Measurements from ENCODE around the gene HEBP1. TPM values are rescaled to one million over a fixed set of nuclear protein-coding genes. Genes with fewer than 3 reads are reported as not detected.

Gene HEBP1
- polyA plus RNA-seq, 1 donor, result 43.8 TPM

DNA sequence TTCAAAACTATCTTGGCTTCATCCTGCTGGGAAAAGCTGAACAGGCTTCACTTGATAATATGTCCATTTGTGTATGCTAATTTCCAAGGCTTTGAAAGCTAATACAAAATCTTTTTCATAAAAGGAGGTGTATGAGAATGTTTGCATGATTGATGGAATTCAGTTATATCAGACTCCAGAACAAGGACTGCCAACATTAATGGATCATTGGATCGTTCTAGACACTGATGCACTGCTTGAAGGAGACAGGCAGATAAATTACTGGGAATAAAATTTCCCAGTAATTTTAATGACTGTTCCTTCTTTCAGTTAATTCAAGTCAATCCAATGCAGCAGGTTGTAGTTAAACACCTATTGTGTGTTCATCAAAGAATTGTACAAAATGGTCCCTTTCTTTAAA is 48.6 kb downstream of the HEBP1 start:
- DNase-seq, result no peak

DNA sequence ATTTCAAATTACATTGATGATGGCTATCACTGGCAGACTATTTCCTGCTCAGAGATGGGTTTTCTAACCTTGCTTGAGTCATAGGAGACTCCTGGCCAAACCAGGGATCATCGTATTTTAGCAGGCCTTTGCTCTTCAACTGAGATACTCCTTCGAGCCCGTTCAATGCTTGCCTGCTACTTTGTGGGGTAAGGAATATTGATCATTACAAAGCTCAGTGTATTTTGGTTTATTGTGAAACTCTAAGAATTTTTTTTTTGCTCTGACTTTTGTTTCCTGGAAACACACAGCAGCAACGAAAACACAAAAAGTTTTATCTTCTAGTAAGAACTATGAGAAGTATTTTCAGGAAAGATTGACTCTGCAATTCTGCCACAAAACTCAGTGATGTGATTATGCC is 52.2 kb downstream of the HEBP1 start:
- DNase-seq, result no peak

- no peak for DNase-seq
These were observed 53.2 kb downstream of the HEBP1 start for GRCh38 chr12:12946686-12947355.

GRCh38 chr12:12945591-12945990 is 54.5 kb downstream of the HEBP1 start:
- DNase-seq, result no peak

GRCh38 chr12:12943586-12944260 is 56.3 kb downstream of the HEBP1 start:
- DNase-seq, result peak; percentile 55

DNA sequence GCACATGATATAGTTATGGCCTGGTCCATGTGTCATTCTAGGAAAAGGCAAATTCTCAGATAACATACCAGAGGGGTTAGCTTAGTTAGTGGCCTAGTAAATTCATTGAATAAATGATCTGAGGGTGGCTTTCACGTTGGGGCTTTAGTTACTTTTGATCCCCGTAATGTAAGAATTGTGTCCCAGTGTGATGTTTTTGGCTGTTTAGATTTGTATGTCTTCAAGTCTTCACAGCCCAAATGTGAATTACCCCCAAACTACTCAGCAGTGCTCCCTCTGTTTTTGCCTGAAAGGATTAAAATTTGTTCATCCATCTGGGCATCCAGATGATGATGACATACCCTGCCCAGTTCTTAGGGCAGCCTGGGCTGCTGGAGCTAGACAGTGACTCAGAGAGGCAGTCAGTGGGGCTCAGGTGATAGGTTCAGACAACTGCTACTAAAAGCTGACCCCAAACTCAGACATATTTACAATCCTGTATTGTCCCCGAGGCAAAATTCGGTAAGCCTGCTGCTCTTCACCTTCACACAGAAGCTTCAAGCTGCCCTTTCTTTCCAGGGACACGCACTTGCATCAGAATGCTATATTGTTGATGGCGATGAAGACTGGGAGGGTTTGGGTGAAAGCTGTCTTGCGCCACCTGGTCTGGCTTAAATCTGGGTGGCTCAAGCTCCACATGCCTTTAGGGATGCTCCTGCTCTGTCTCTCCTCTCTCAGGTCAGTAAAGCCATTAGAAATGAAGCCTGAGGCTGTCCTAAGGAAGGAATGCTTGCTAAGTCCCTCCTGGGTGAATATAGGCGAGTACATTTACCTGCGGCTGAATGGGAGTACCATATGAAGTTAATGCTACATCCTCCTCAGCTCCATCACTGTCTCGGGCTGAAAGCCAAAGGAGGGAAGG is 58.4 kb downstream of the HEBP1 start:
- no peak for DNase-seq

GRCh38 chr12:12939888-12940287 is 60.2 kb downstream of the HEBP1 start:
- DNase-seq, result no peak

GRCh38 chr12:12938541-12938940 is 61.5 kb downstream of the HEBP1 start:
- DNase-seq, result no peak

GRCh38 chr12:12936983-12937491 is 63.0 kb downstream of the HEBP1 start:
- DNase-seq, result no peak

DNA sequence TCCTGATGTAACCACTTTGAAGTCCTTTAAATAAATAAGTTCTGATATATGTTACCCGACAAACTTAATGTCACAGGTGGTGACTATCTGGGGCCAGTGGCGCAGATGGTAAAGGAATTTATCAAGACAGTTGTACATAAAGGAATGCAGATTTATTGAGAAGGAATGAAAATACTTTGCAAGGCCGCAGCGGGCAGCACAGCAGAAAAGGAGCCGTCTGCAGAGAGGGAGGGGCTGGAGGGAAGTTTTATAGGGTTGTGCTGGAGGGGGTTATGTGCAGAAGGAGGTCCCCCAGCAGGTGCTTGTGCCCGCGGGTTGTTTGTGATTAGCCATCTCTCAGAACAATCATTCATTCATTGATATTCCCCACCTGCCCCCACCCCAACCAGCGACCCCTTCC is 65.5 kb downstream of the HEBP1 start:
- no peak for DNase-seq

- no peak for DNase-seq
These were observed 66.3 kb downstream of the HEBP1 start for GRCh38 chr12:12933742-12934141.

- no peak for DNase-seq
These were observed 69.3 kb downstream of the HEBP1 start for GRCh38 chr12:12930633-12931219.

- no peak for DNase-seq
These were observed 70.4 kb downstream of the HEBP1 start for GRCh38 chr12:12929696-12930095.

DNA sequence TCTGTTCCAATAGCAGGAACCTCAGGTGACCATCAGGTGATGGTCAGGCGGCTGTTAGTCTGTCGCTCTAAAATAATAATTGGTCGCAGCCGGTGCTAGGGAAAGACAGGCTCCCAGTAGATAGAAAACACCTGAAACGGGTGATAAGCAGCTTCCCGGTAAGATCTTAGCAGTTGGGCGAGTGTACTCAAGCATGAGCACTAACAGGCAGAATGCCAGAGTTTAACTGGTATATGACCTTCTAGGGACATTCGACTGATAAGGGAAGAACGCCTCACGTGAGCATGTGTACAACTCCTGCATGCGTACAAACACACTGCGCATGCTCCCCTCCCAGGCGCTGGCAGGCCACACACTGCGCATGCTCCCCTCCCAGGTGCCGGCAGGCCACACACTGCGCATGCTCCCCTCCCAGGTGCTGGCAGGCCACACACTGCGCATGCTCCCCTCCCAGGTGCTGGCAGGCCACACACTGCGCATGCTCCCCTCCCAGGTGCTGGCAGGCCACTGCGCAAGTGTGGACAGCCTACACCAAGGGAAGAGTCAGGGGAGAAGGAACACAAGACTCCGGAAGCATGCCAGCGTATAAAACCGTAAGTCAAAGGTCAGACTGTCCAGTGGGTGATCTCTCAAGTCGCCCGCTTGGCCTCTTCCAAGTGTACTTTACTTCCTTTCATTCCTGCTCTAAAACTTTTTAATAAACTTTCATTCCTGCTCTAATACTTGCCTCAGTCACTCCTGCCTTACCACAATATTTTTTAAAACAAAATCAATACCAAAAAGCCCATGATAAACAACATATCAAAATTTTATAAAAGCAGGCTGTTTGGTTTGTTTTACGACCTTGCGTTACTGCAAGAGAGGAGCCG is 72.6 kb downstream of the HEBP1 start:
- DNase-seq, result no peak

GRCh38 chr12:12926571-12927071 is 73.4 kb downstream of the HEBP1 start:
- no peak for DNase-seq

- DNase-seq, result peak; percentile 52
These were observed 74.7 kb downstream of the HEBP1 start for GRCh38 chr12:12925388-12925787.

Other genes starting within 250 kb of the HEBP1 start
- gene APOLD1, start 214.6 kb downstream of the HEBP1 start, polyA plus RNA-seq (ENCODE audit: insufficient read length), result 8.9 TPM
- gene DDX47, start 186.9 kb downstream of the HEBP1 start, polyA plus RNA-seq (ENCODE audit: insufficient read length), result 46.3 TPM
- 1.4 TPM for gene GPRC5A, start 108.7 kb downstream of the HEBP1 start, polyA plus RNA-seq (ENCODE audit: insufficient read length)
- gene GPRC5D, start 48.1 kb downstream of the HEBP1 start, polyA plus RNA-seq (ENCODE audit: insufficient read length), result not detected
- 4.1 TPM for gene FAM234B, start 44.1 kb upstream of the HEBP1 start, polyA plus RNA-seq (ENCODE audit: insufficient read length)
- 19.1 TPM for gene GSG1, start 103.4 kb upstream of the HEBP1 start, polyA plus RNA-seq (ENCODE audit: insufficient read length)
- gene EMP1, start 196.5 kb upstream of the HEBP1 start, polyA plus RNA-seq (ENCODE audit: insufficient read length), result 111 TPM